Measurements from ENCODE around the gene TEX12. TPM values are rescaled to one million over a fixed set of nuclear protein-coding genes. Genes with fewer than 3 reads are reported as not detected.

The TEX12 gene
- total RNA-seq, 2 donors from 2014 or later, result not detected

GRCh38 chr11:112129656-112130055, 37.5 kb upstream of the TEX12 start:
- H3K4me1 Mint-ChIP-seq, result no peaks in the 10 kb centered on the region
- H3K9me3 ChIP-seq (ENCODE audit: control insufficient read depth, low read length), result no peaks in the 10 kb centered on the region
- no peaks in the 10 kb centered on the region for H3K4me1 ChIP-seq (ENCODE audit: control insufficient read depth, insufficient read depth, low read length)
- no peak overlapping the region for H3K27ac Mint-ChIP-seq
- H3K9me3 Mint-ChIP-seq, result no peaks in the 10 kb centered on the region
- no peak overlapping the region for H3K4me3 Mint-ChIP-seq
- no peaks in the 10 kb centered on the region for H3K36me3 ChIP-seq (ENCODE audit: control insufficient read depth, insufficient read depth, low read length)
- no peaks in the 10 kb centered on the region for H3K27me3 Mint-ChIP-seq (ENCODE audit: insufficient read depth)
- DNase-seq, result no peak
- WGBS, 2 experiments (ENCODE audit: insufficient coverage in 1 of 2, insufficient read length in 1 of 2), result 91 to 98% methylated on average over 4 to 5 of the region's 5 CpGs
- no peak overlapping the region for H3K4me3 ChIP-seq (ENCODE audit: low read length)
- no peaks in the 10 kb centered on the region for H3K27me3 ChIP-seq (ENCODE audit: control insufficient read depth, insufficient read depth, low read length, poor library complexity, severe bottlenecking)
- no peak overlapping the region for H3K27ac ChIP-seq (ENCODE audit: low read depth, low read length)
- no peak overlapping the region for H3K9ac ChIP-seq (ENCODE audit: extremely low read depth, low read length, poor library complexity, severe bottlenecking)
- TF ChIP-seq, protein P1, sequence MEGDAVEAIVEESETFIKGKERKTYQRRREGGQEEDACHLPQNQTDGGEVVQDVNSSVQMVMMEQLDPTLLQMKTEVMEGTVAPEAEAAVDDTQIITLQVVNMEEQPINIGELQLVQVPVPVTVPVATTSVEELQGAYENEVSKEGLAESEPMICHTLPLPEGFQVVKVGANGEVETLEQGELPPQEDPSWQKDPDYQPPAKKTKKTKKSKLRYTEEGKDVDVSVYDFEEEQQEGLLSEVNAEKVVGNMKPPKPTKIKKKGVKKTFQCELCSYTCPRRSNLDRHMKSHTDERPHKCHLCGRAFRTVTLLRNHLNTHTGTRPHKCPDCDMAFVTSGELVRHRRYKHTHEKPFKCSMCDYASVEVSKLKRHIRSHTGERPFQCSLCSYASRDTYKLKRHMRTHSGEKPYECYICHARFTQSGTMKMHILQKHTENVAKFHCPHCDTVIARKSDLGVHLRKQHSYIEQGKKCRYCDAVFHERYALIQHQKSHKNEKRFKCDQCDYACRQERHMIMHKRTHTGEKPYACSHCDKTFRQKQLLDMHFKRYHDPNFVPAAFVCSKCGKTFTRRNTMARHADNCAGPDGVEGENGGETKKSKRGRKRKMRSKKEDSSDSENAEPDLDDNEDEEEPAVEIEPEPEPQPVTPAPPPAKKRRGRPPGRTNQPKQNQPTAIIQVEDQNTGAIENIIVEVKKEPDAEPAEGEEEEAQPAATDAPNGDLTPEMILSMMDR (conservative IDR thresholded peaks at IDR 0.05), result no peak
- H3K36me3 Mint-ChIP-seq (ENCODE audit: low read depth), result no peaks in the 10 kb centered on the region

- Histone ChIP-seq H3K9me3 (ENCODE audit: control insufficient read depth, low read length) (no peaks in the 10 kb centered on the region), H3K4me3 (ENCODE audit: low read length) (no peak overlapping the region), H3K27me3 (ENCODE audit: control insufficient read depth, insufficient read depth, low read length, poor library complexity, severe bottlenecking) (no peaks in the 10 kb centered on the region), H3K4me1 (ENCODE audit: control insufficient read depth, insufficient read depth, low read length) (no peaks in the 10 kb centered on the region), H3K27ac (ENCODE audit: low read depth, low read length) (no peak overlapping the region), H3K36me3 (ENCODE audit: control insufficient read depth, insufficient read depth, low read length) (no peaks in the 10 kb centered on the region), H3K9ac (ENCODE audit: extremely low read depth, low read length, poor library complexity, severe bottlenecking) (no peak overlapping the region)
- Mint-ChIP-seq H3K36me3 (ENCODE audit: low read depth) (no peaks in the 10 kb centered on the region), H3K4me1 (no peaks in the 10 kb centered on the region), H3K27ac (no peak overlapping the region), H3K9me3 (no peaks in the 10 kb centered on the region), H3K27me3 (ENCODE audit: insufficient read depth) (no peaks in the 10 kb centered on the region), H3K4me3 (no peak overlapping the region)
- WGBS, 2 experiments (ENCODE audit: insufficient coverage in 1 of 2, insufficient read length in 1 of 2), result 82 to 100% methylated on average over 1 to 2 of the region's 2 CpGs
- DNase-seq, result no peak
- TF ChIP-seq, protein P1 (conservative IDR thresholded peaks at IDR 0.05), result no peak
These were observed 34.4 kb upstream of the TEX12 start for GRCh38 chr11:112132737-112133136.

DNA sequence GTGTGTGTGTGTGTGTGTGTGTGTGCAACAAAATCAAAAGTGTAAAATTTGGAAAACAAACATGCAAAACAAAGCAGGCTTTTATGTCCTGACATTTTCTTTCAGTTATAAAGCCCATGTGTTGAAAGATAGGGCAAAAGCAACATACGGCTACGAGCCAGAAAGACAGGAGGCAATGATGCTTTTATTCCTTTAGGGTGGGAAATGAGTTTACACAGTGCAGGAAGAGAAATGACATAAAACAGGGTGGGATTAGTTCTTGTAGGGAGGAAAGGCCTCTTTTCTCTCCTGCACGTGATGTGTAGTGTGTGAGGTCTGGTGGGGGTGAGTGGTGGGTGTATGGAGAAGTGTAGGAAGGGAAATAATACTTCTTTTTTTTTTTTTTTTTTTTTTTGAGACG, 32.7 kb upstream of the TEX12 start:
- Mint-ChIP-seq H3K4me3 (no peak overlapping the region), H3K27me3 (ENCODE audit: insufficient read depth) (no peaks in the 10 kb centered on the region), H3K4me1 (no peaks in the 10 kb centered on the region), H3K9me3 (no peaks in the 10 kb centered on the region), H3K36me3 (ENCODE audit: low read depth) (no peaks in the 10 kb centered on the region), H3K27ac (no peak overlapping the region)
- Histone ChIP-seq H3K36me3 (ENCODE audit: control insufficient read depth, insufficient read depth, low read length) (no peaks in the 10 kb centered on the region), H3K4me1 (ENCODE audit: control insufficient read depth, insufficient read depth, low read length) (no peaks in the 10 kb centered on the region), H3K9me3 (ENCODE audit: control insufficient read depth, low read length) (no peaks in the 10 kb centered on the region), H3K9ac (ENCODE audit: extremely low read depth, low read length, poor library complexity, severe bottlenecking) (no peak overlapping the region), H3K4me3 (ENCODE audit: low read length) (no peak overlapping the region), H3K27me3 (ENCODE audit: control insufficient read depth, insufficient read depth, low read length, poor library complexity, severe bottlenecking) (no peaks in the 10 kb centered on the region), H3K27ac (ENCODE audit: low read depth, low read length) (no peak overlapping the region)
- no peak for DNase-seq
- TF ChIP-seq, protein P1 (conservative IDR thresholded peaks at IDR 0.05), result no peak
- WGBS, 2 experiments (ENCODE audit: insufficient coverage in 1 of 2, insufficient read length in 1 of 2), result 91 to 100% methylated on average over 2 of the region's 4 CpGs

Data from endodermal cell (in vitro differentiated cells).